Measurements from ENCODE around the gene R3HCC1L.

GRCh38 chr10:98098247-98098646 is 36.2 kb upstream of the R3HCC1L start:
- TF ChIP-seq GATA3 (IDR thresholded peaks at IDR 0.05; ENCODE audit: low read depth, low read length) = no peak
- no peak for TF ChIP-seq GATA2 (IDR thresholded peaks at IDR 0.05; ENCODE audit: low read depth, low read length)

Data from SH-SY5Y (cell line).